H1 (cell line): Measurements from ENCODE around the gene PKN1. TPM values are rescaled to one million over a fixed set of nuclear protein-coding genes. Genes with fewer than 3 reads are reported as not detected.

Experiments used
- CTCF ChIA-PET: fragments of 300-600 bp; sonication (Branson Sonifier 250); formaldehyde crosslinking; loops from one replicate; lab custom pipeline; 2021; ENCODE audit not compliant: partially characterized antibody; lab: Charles Lee
- POLR2A ChIA-PET: fragments of 300-600 bp; sonication (Branson Sonifier 250); formaldehyde crosslinking; loops from one replicate; lab custom pipeline; 2021; ENCODE audit warnings: inconsistent platforms; ENCODE audit not compliant: partially characterized antibody; lab: Charles Lee
- DNase-seq, 2 experiments: peaks; one replicate each; pipeline versions ENCODE4 v3.0.0 to v3.0.0-alpha.2; 2010 to 2022; ENCODE audit warnings: low spot score in 2 of 2, low read depth in 1 of 2, mixed read lengths in 1 of 2
- FAIRE-seq: peaks from 2 replicates; lab custom pipeline; 2011; peaks lifted over from hg19 to GRCh38; lab: Jason Lieb, UNC
- H2AFZ ChIP-seq: 2 replicates; pipeline ENCODE4 v1.8.1; 2012; ENCODE audit warnings: low read length, inconsistent platforms
- H2AK5ac ChIP-seq: 2 replicates; pipeline ENCODE4 v1.6.1; 2013; ENCODE audit warnings: low read depth, low read length
- H2BK120ac ChIP-seq: replicated peaks from 2 replicates; pipeline ENCODE3; 2013; ENCODE audit warnings: low read depth, low read length, inconsistent platforms
- H2BK12ac ChIP-seq: 2 replicates; pipeline ENCODE4 v1.6.1; 2013; ENCODE audit warnings: low read depth, low read length
- H2BK15ac ChIP-seq: 2 replicates; pipeline ENCODE4 v1.6.1; 2013; ENCODE audit warnings: low read length
- H2BK20ac ChIP-seq: 2 replicates; pipeline ENCODE4 v1.6.1; 2013; ENCODE audit warnings: low read length
- H2BK5ac ChIP-seq: 2 replicates; pipeline ENCODE4 v1.6.1; 2013; ENCODE audit warnings: low read depth, low read length
- H3K14ac ChIP-seq: 2 replicates; pipeline ENCODE4 v1.6.1; 2013; ENCODE audit warnings: inconsistent platforms; ENCODE audit not compliant: insufficient read length
- H3K18ac ChIP-seq: 2 replicates; pipeline ENCODE4 v1.6.1; 2013; ENCODE audit warnings: low read length; ENCODE audit errors: extremely low read depth
- H3K23ac ChIP-seq: 2 replicates; pipeline ENCODE4 v1.6.1; 2013; ENCODE audit warnings: inconsistent platforms; ENCODE audit not compliant: insufficient read length
- H3K23me2 ChIP-seq: 2 replicates; pipeline ENCODE4 v1.6.1; 2013; ENCODE audit warnings: low read depth, low read length
- H3K27ac ChIP-seq: 2 replicates; pipeline ENCODE4 v1.6.1; 2011; ENCODE audit warnings: low read depth, low read length, inconsistent platforms
- H3K27me3 ChIP-seq, 4 experiments: replicated peaks in 1 of 4; 1 replicate in 1 of 4; 2 replicates in 3 of 4; pipeline versions ENCODE4 v1.6.1 to v1.8.1; 2011 to 2013; ENCODE audit warnings: low read length in 3 of 4, mild to moderate bottlenecking in 3 of 4, inconsistent platforms in 2 of 4, mixed read lengths in 2 of 4, moderate library complexity in 1 of 4; ENCODE audit not compliant: control insufficient read depth in 3 of 4, insufficient read depth in 3 of 4; ENCODE audit errors: extremely low read depth in 1 of 4
- H3K36me3 ChIP-seq, 4 experiments: 2 replicates each; pipeline versions ENCODE4 v1.6.1 to v1.8.1; 2011 to 2013; ENCODE audit warnings: mild to moderate bottlenecking in 4 of 4, low read length in 3 of 4, moderate library complexity in 2 of 4, control low read depth in 1 of 4, inconsistent platforms in 1 of 4; ENCODE audit not compliant: insufficient read depth in 4 of 4, control insufficient read depth in 2 of 4
- H3K4ac ChIP-seq: replicated peaks from 2 replicates; pipeline ENCODE3; 2013; ENCODE audit warnings: low read length, low read depth, mixed read lengths, inconsistent platforms; ENCODE audit not compliant: insufficient read length
- H3K4me1 ChIP-seq, 4 experiments: replicated peaks in 1 of 4; 1 replicate in 1 of 4; 2 replicates in 3 of 4; pipeline versions ENCODE4 v1.6.1 to v1.8.1; 2011 to 2013; ENCODE audit warnings: low read length in 3 of 4, inconsistent platforms in 2 of 4, mixed read lengths in 1 of 4; ENCODE audit not compliant: insufficient read depth in 4 of 4, control insufficient read depth in 3 of 4
- H3K4me2 ChIP-seq, 2 experiments: 2 replicates each; pipeline versions ENCODE4 v1.6.1 to v1.8.1; 2011 to 2013; ENCODE audit warnings: low read depth in 2 of 2, low read length in 2 of 2, control low read depth in 1 of 2, inconsistent platforms in 1 of 2, mild to moderate bottlenecking in 1 of 2; ENCODE audit not compliant: insufficient read depth in 1 of 2
- H3K4me3 ChIP-seq, 4 experiments: fragments of 200-600, 300-600 bp in 1 of 4; sonication (generic), shearing (Covaris generic), sonication (Bioruptor Twin) in 1 of 4; 2 replicates each; pipeline versions ENCODE4 v1.5.1 to v1.8.1; 2011 to 2016; ENCODE audit warnings: low read length in 4 of 4, low read depth in 3 of 4, control low read depth in 2 of 4, inconsistent platforms in 2 of 4, mild to moderate bottlenecking in 2 of 4, mixed read lengths in 1 of 4, moderate library complexity in 1 of 4; ENCODE audit not compliant: insufficient read depth in 2 of 4; ENCODE audit errors: extremely low read depth in 1 of 4
- H3K56ac ChIP-seq: replicated peaks from 2 replicates; pipeline ENCODE3; 2013; ENCODE audit warnings: low read depth, mild to moderate bottlenecking, mixed read lengths, low read length, inconsistent platforms; ENCODE audit not compliant: insufficient read length
- H3K79me1 ChIP-seq: 2 replicates; pipeline ENCODE4 v1.6.1; 2013; ENCODE audit warnings: low read depth, low read length, control low read depth
- H3K79me2 ChIP-seq, 2 experiments: 2 replicates each; pipeline versions ENCODE4 v1.6.1 to v1.8.1; 2012 to 2013; ENCODE audit warnings: low read length in 2 of 2, mild to moderate bottlenecking in 2 of 2, inconsistent platforms in 1 of 2; ENCODE audit not compliant: insufficient read depth in 2 of 2, control insufficient read depth in 1 of 2
- H3K9ac ChIP-seq, 4 experiments: replicated peaks in 1 of 4; 1 replicate in 1 of 4; 2 replicates in 3 of 4; pipeline versions ENCODE4 v1.6.1 to v1.8.1; 2011 to 2013; ENCODE audit warnings: low read depth in 3 of 4, low read length in 3 of 4, control low read depth in 2 of 4, mild to moderate bottlenecking in 2 of 4, moderate library complexity in 2 of 4, inconsistent platforms in 1 of 4; ENCODE audit errors: extremely low read depth in 1 of 4
- H3K9me3 ChIP-seq, 2 experiments: 2 replicates each; pipeline versions ENCODE4 v1.6.1 to v1.8.1; 2012 to 2013; ENCODE audit warnings: mild to moderate bottlenecking in 2 of 2, moderate library complexity in 2 of 2, control low read depth in 1 of 2, inconsistent platforms in 1 of 2, low read depth in 1 of 2, low read length in 1 of 2, mixed read lengths in 1 of 2; ENCODE audit not compliant: insufficient read depth in 2 of 2
- H4K20me1 ChIP-seq, 2 experiments: replicated peaks in 1 of 2; 2 replicates each; pipeline versions ENCODE3 to v1.8.1; 2011 to 2013; ENCODE audit warnings: inconsistent platforms in 2 of 2, low read length in 2 of 2, mild to moderate bottlenecking in 1 of 2; ENCODE audit not compliant: insufficient read depth in 2 of 2, control insufficient read depth in 1 of 2
- H4K5ac ChIP-seq: 2 replicates; pipeline ENCODE4 v1.6.1; 2013; ENCODE audit warnings: low read length, low read depth, mixed read lengths, inconsistent platforms; ENCODE audit not compliant: insufficient read length
- H4K8ac ChIP-seq: 2 replicates; pipeline ENCODE4 v1.8.0; 2013; ENCODE audit warnings: mild to moderate bottlenecking, moderate library complexity, low read length, inconsistent platforms; ENCODE audit not compliant: insufficient read depth; ENCODE audit errors: extremely low read depth
- H4K91ac ChIP-seq: replicated peaks from 2 replicates; pipeline ENCODE3; 2013; ENCODE audit warnings: low read length, mixed read lengths, inconsistent platforms; ENCODE audit not compliant: insufficient read length
- ASH2L ChIP-seq: fragments of 200-600, 300-600 bp; sonication (generic); IDR thresholded peaks from one replicate; pipeline ENCODE4 v1.7.1; 2017; ENCODE audit warnings: low read length
- CREB1 ChIP-seq: IDR thresholded peaks from 2 replicates; pipeline ENCODE4 v1.6.1; 2012; ENCODE audit warnings: inconsistent platforms
- NRF1 ChIP-seq: IDR thresholded peaks from 2 replicates; pipeline ENCODE4 v1.6.1; 2011; ENCODE audit warnings: mild to moderate bottlenecking, low read depth, low read length, improper control_type of control experiment
- PHF8 ChIP-seq: fragments of 200-600 bp; sonication (generic); conservative IDR thresholded peaks from 2 replicates; pipeline ENCODE4 v1.7.1; 2012; ENCODE audit warnings: low read depth, mild to moderate bottlenecking, inconsistent platforms, low read length, moderate library complexity
- RAD21 ChIP-seq, 2 experiments: IDR thresholded peaks in 1 of 2; conservative IDR thresholded peaks in 1 of 2; 2 replicates each; pipeline ENCODE4 v1.6.1; 2011; ENCODE audit warnings: low read depth in 2 of 2, low read length in 2 of 2, improper control_type of control experiment in 1 of 2, inconsistent platforms in 1 of 2, mild to moderate bottlenecking in 1 of 2, moderate library complexity in 1 of 2
- RBBP5 ChIP-seq: IDR thresholded peaks from 2 replicates; pipeline ENCODE4 v1.7.1; 2012; ENCODE audit warnings: low read depth, mild to moderate bottlenecking, inconsistent platforms, low read length, moderate library complexity, borderline replicate concordance
- SIX5 ChIP-seq: IDR thresholded peaks from 2 replicates; pipeline ENCODE4 v1.6.1; 2011; ENCODE audit warnings: mild to moderate bottlenecking, low read depth, low read length
- TEAD4 ChIP-seq: IDR thresholded peaks from 2 replicates; pipeline ENCODE4 v1.6.1; 2012; ENCODE audit warnings: low read depth, low read length, inconsistent platforms, mixed read lengths
- YY1 ChIP-seq: IDR thresholded peaks from 2 replicates; pipeline ENCODE4 v1.6.1; 2011; ENCODE audit warnings: low read depth, mild to moderate bottlenecking, low read length
- WGBS, 2 experiments: shearing (Covaris generic) in 1 of 2; methylation state at CpG; one replicate each; pipeline versions ENCODE4 v1.1.6 to v1.1.7; 2013 to 2015; ENCODE audit warnings: low lambda C conversion rate in 2 of 2, mixed read lengths in 2 of 2, inconsistent platforms in 1 of 2, low coverage in 1 of 2, missing lambda C conversion rate in 1 of 2; ENCODE audit not compliant: insufficient replicate concordance in 2 of 2, insufficient coverage in 1 of 2, insufficient read length in 1 of 2; ENCODE audit errors: extremely low coverage in 1 of 2, missing lambda C conversion rate in 1 of 2; 5-methylcytosine and 5-hydroxymethylcytosine counted together
- polyA plus RNA-seq, 7 experiments: library from polyadenylated mRNA; depleted of rRNA in 3 of 7; stranded (reverse) in 5 of 7; unstranded in 2 of 7; fragments of >200 nt in 5 of 7; fragments of 200-250 nt in 2 of 7; gene quantifications; 1 replicate in 5 of 7; 2 replicates in 1 of 7; 4 replicates in 1 of 7; pipeline versions ENCODE4 v1.2.1 to v1.2.3, GENCODE V29; 2011 to 2013; ENCODE audit warnings: missing spikeins in 2 of 7, mixed read lengths in 2 of 7
- total RNA-seq: library from RNA; stranded (reverse); fragmentation: NEBNext Ultra II Directional; extraction: Animal tissue kit (Norgen Biotek cat#: 25700); gene quantifications from 2 replicates; pipeline ENCODE4 v1.2.1, GENCODE V29; 2021

The PKN1 gene
- total and polyA plus RNA-seq, 2 of the 8 experiments (the other 6 are each of a cell fraction or from before 2014, with no cell fraction given) = 65.2 to 162 TPM

- H2BK5ac ChIP-seq = no peak overlapping the region
- no peak overlapping the region for H3K56ac ChIP-seq
- H4K8ac ChIP-seq = peak overlapping the region; percentile 47; the same call in 1 of the 2 replicates
- 41% methylated on average over 17 of the region's 19 CpGs; no CpG with 5 or more reads in 1 of the 2 experiments for WGBS, 2 experiments
- no peak overlapping the region for H3K4me2 ChIP-seq
- DNase-seq (peak in 1 of 2 experiments; percentile 97), FAIRE-seq (no peak)
- no peak overlapping the region for H2AK5ac ChIP-seq
- peak overlapping the region; percentile 37; the same call in 1 of the 2 replicates for H3K27ac ChIP-seq
- no peak overlapping the region for H3K23ac ChIP-seq
- no peak overlapping the region for H3K4me3 ChIP-seq
- no peak overlapping the region for H2BK120ac ChIP-seq
- no peak overlapping the region for H4K5ac ChIP-seq
- no peaks in the 10 kb centered on the region for H3K9me3 ChIP-seq
- H3K14ac ChIP-seq = no peak overlapping the region
- H2BK20ac ChIP-seq = no peak overlapping the region
- H3K18ac ChIP-seq = 0 out of 2 replicates have a peak overlapping the region, but pooled peaks have one; percentile 19
- H3K9ac ChIP-seq = no peak overlapping the region; a peak in 1 of 7 replicates
- H3K4ac ChIP-seq = peak overlapping the region; percentile 65
- peak overlapping the region; percentile 60; the same call in 1 of the 2 replicates for H2AFZ ChIP-seq
- no peaks in the 10 kb centered on the region for H3K36me3 ChIP-seq
- H3K4me1 ChIP-seq = peaks cover 0 to 4% (median 2%) of the 10 kb centered on the region in 4 experiments; a peak in 3 of 7 replicates
- CTCF ChIA-PET = interaction anchor here (0.6 to 5.0 kb wide), 20 partner anchors 8 to 181 kb away, joined by 3 to 36 read pairs (median 4); partner anchors contain the start of gene GIPC1
- H3K79me1 ChIP-seq = no peaks in the 10 kb centered on the region
- H4K20me1 ChIP-seq = no peaks in the 10 kb centered on the region
- H2BK12ac ChIP-seq = no peak overlapping the region
- H2BK15ac ChIP-seq = no peak overlapping the region
- no peaks in the 10 kb centered on the region for H3K27me3 ChIP-seq
- no peaks in the 10 kb centered on the region for H3K79me2 ChIP-seq
- POLR2A ChIA-PET = interaction anchor here (1.9 to 4.0 kb wide), 3 partner anchors 8 to 11 kb away, joined by 7 to 30 read pairs (median 10); partner anchors contain the start of genes DNAJB1 and GIPC1
- peak overlapping the region; percentile 2 for H4K91ac ChIP-seq
- no peaks in the 10 kb centered on the region; the same call in 1 of the 2 replicates for H3K23me2 ChIP-seq
- 0 out of 2 replicates have a peak, but pooled peaks have one; percentile 32 for TF ChIP-seq YY1
- no peak for TF ChIP-seq RBBP5
- no peak for TF ChIP-seq NRF1
- peak; percentile 76 for TF ChIP-seq ASH2L
- TF ChIP-seq SIX5 = no peak
- TF ChIP-seq PHF8 = no peak
- TF ChIP-seq CREB1 = 0 out of 2 replicates have a peak, but pooled peaks have one; percentile 37
- TF ChIP-seq TEAD4 = 0 out of 2 replicates have a peak, but pooled peaks have one; percentile 7
- peak in 1 of 2 experiments; percentile 47; a peak in 3 of 4 replicates for TF ChIP-seq RAD21 (IDR thresholded peaks at IDR 0.05 in 1 of 2, conservative IDR thresholded peaks at IDR 0.05 in 1 of 2; ENCODE audit: low read depth in 2 of 2, low read length in 2 of 2)
Observed at GRCh38 chr19:14505488-14506239, 72.6 kb downstream of the PKN1 start.
